ENCODE data around the gene TMEM221.

Gene TMEM221

DNA sequence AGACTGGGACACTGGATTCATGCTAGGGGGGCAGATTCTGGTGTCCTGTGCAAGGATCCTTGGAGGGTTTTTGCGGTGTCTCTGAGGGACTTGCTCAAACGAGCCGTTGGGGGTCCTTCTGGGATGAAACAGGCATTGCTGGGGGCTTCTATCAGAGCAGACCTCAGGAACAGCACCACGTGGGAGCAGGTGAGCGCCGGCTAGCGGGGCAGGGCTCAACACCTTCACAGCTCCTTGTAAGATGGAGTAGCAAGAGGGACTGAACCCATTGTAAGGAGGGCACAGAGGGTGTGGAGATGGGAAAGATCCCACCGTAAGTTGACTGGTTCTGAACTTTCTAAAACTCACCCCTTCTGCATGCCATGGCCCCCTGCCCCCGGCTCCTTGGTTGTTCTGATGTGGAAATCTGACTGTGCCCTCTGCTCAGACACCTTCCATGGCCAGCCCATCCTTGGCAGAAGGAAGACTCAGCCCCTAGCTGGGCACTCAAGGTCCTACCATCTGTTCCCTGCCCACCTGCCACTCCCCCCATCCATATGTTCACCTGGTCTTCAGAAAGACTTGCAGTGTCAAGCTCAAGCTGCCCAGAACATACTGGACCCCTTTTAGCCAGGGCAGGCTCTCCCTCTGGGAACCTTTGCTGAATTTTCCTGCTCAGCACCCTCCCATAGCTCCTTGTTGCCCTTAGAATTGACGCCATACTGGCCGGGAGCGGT, 23.1 kb upstream of the TMEM221 start:
- peak; percentile 30 for DNase-seq

GRCh38 chr19:17470068-17470841, 21.8 kb upstream of the TMEM221 start, which contains the start of gene SLC27A1:
SLC27A1 (plus strand) TSS chr19:17470524; CDS start chr19:17470541, 17 bp downstream.
- peak; percentile 99 for DNase-seq

DNA sequence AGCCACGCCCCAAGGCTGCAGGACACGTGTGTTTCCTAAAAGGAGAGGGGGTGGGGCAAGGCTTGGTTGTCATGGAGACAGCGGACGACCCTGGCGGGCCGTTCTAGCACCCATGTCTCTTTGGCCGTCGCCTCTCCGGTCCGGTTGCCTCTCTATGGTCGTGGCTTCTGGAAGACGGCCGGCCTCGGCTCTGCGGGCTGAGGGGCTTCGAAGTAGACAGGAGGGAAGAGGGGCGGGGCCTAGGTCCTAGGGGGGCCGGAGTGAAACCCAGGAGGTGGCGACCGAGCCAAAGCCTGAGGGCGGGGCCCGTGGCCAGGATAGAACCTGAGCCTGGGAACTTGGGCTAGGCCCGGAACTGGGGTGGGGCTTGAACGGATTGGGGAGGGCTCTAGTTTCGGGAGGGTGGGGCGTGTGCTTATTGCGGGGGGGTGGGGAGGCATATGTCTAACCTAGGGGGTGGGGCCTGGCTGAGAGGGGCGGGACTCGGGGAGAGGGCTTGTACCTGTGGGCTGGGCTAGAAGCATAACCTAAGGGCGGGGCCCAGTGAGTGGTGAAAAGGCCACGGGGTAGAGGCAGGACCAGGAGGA, 21.1 kb upstream of the TMEM221 start:
- DNase-seq, result peak; percentile 97

DNA sequence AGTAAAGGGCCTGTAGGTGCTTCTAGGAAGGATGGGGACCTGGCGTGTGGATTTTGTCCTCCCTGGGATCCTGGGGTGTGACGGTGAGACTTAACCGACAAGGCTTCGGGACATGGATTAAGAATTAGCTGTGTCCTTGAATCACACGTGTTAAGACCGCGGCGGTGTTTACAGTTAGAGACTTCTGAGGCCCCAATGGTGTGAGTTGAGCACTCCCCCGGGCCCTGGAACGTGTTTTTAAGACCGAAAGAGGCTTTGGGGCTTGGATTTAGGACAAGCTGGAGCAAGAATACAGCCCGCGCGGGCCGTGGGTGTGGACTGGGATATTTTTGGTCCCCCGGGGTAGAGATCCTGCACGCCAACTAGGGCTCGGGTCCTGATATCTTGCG, 20.6 kb upstream of the TMEM221 start:
- no peak for DNase-seq

- DNase-seq, result no peak
These were observed 20.0 kb upstream of the TMEM221 start for GRCh38 chr19:17468302-17469091.

- no peak for DNase-seq
These were observed 19.2 kb upstream of the TMEM221 start for GRCh38 chr19:17467471-17468301.

- no peak for DNase-seq
These were observed 18.0 kb upstream of the TMEM221 start for GRCh38 chr19:17466487-17466850.

DNA sequence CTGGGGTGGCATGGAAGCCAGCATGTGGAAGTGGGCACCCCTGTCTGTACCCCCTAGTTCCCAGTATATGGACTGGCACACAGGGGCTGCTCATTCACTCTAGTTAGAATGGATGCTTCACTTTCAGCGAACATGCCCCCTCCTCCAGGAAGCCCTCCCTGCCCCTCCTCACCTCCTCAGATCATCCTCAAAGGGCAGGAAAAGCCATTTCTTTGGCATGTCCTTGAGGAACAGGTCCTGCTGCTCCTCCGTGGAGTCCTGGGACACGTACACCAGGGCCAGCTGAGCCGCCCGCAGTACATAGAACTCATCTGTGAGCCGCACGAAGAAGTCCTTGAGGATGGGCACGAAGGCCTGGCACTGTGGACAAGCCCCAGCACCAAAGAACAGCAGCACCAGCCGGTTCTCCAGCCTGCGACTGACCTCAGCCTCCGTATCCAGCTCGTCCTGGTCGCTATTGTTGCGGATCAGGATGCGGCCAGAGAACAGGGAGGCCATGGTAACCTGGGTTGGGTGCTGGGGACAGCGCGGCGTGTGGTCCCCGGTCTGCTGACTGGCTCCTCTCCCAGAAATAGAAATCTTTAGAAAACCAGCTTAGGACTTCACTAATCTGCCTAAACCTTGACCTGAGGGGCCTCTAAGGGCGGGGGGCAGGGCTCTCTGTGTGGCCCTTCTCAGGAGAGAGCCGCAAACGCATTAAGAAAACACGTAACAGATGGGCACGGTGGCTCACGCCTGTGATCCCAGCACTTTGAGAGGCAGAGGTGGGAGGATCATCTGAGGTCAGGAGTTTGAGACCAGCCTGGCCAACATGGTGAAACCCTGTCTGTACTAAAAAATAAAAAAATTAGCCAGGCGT, 12.1 kb upstream of the TMEM221 start, which contains the start of gene NXNL1:
Gene NXNL1 (minus strand): TSS at position 555 of the 859 bp plus-strand sequence. CDS start 57 bp downstream, at position 498.
- DNase-seq, result no peak

GRCh38 chr19:17458970-17459369, 10.5 kb upstream of the TMEM221 start:
- no peak for DNase-seq

DNA sequence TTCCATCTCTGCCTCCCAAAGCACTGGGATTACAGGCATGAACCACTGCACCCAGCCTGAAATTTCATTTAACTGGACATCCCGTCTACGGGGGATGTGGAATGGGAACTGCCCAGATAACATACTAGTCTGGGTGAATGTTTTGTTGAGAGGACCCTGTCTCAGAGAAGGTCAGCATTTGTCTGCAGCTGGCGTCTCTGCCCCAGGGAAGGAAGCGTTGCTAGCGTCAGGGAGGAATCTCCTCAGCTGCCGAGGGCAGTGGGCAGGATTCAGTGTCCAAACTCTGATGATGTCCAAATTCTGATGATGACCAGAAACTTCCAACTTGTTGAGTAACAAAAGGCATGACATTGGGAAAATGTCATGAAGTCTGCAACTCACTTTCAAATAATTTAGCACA, 9.1 kb upstream of the TMEM221 start:
- DNase-seq, result peak; percentile 12

DNA sequence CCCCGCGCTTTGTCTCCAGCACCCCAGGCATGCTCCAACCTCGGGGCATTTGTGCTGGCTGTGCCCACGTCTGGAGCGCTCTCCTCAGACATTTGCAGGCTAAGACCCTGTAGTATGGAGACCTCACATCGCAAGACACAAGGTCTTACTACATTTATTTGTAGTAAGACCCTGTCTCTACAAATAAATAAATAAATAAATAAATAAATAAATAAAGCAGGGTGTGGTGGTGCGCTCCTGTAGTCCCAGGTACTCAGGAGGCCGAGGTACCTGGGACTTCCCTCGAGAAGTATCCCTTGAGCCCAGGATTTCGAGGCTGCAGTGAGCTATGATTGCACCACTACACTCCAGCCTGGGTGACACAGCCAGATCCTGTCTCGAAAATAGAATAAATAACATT, 7.7 kb upstream of the TMEM221 start:
- no peak for DNase-seq

DNA sequence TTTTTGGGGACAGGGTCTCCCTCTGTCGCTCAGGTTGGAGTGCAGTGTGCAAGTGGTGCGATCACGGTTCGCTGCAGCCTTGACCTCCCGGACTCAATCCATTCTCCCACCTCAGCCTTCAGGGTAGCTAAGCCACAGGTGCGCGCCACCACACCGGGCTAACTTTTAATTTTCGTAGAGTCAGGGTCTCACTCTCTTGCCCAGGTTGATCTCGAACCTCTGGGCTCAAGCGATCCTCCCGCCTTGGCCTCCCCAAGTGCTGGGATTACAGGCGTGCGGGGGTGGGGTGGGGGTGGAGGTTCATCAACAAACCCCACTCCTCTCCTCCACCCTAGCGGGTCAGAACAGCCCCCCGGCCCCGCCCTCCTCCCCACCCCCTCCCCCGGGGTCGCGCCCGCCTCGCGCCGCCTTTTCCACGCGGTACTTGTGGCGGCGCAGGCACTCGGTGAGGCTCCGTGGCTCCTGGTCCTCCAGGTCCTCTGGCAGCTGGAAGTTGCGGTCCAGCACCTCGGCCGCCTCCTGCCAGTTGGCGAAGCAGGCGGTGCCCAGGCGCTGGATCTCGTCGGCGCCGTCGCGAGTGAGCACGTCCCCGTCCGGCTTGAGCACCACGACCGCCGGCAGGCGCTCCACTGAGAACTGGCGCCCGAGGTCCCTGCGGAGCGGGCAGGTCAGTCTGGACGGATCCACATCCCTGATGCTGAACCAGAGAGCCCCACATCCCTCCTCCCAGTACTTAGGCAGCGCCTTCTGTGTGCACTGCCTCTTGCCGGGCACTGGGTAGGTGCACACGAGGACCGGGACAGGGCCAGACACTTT, 7.0 kb upstream of the TMEM221 start:
- DNase-seq, result peak; percentile 29

DNA sequence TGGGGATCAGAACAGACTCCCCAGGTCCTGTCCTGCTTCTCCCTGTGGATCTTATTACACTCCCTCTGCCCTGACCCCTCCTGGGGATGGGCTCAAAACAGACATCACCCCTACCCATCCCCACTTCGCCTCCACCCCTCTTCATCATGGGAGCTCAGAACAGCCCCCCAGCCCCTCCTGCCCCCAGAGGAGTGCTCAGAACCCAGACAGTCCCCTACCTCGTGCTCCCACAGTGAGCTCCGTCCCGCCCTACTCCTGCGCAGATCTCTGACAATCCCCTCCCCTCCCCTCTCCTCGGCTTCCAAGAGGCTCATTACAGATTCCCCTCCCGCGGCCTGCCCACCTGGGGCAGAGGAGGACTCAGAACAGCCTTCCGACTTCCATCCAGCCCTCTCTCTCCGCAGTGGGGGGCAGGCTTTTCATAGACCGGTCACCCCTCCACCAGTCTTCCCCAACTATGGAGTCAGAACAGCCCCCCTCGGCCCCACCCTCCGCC, 6.2 kb upstream of the TMEM221 start:
- DNase-seq, result peak; percentile 52

GRCh38 chr19:17451820-17452219, 3.4 kb upstream of the TMEM221 start:
- no peak for DNase-seq

- DNase-seq, result no peak
These were observed 2.0 kb upstream of the TMEM221 start for GRCh38 chr19:17450264-17451075.

DNA sequence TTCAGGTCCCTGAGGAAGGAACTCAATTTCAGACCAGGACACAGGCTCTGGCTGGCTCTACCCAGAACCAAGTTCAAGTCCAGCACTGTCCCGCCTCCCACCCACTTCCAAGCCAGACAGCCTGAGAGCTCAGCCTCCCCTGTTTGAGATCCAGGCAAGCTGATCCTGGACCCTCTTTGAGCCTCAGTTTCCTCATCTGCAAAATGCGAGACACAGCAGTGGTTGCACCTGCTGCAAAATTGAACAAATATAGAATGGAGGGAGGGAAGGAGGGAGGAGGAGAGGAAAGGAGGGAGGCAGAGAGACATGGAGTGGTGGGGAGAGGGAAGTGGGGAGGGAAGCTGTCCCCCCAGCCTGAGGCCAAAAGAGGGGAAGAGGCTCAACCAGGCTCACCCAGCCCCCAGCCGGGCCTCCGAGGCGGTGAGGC, 751 bp downstream of the TMEM221 start:
- DNase-seq, result no peak

GRCh38 chr19:17445526-17446165, 2.8 kb downstream of the TMEM221 start:
- no peak for DNase-seq

DNA sequence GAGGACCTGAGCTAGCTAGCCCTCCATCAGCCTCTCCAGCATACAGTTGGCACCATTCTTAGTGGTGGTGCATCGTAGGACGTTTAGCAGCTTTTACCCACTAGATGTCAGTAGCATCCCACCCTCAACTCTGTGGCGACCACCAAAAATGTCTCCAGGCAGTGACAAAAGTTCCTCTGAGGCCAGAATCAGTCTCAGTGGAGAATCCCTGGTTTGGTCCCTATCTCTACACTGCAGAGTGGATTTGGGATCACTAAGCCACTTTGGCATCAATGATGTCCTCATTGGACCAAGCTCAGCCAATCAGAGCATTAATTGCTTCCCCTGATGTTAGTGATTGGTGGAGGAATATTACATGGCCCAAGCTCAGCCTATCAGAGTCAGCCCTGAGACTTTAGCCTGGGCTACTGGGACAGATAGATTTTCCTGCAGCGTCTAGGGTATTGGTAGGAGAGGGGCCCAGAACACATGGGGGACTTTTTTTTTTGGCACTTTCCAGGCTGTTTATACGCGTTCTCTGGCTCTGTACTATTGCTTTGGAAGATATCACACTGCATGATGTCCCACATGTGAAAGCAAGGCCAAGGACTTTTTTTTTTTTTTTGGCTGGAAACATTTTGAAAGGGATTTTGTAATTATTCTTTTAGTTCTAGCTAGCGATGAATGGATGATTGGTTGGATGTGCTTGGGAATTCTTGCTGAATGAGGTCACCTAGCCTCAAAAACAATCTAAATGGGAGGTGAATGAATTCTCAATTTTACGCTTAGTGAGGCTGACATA, 7.0 kb downstream of the TMEM221 start:
- peak; percentile 43 for DNase-seq
